Neuronal stem cell (in vitro differentiated cells): Measurements from ENCODE around the gene IFI27L2.

ENCODE experiments used
- DNase-seq: peaks from one replicate; pipeline ENCODE4 v3.0.0-alpha.2; 2013; ENCODE audit warnings: low spot score
- H2AFZ ChIP-seq: one replicate; pipeline ENCODE4 v1.6.1; 2013; ENCODE audit warnings: mild to moderate bottlenecking, low read length, inconsistent platforms
- H2AK5ac ChIP-seq: 2 replicates; pipeline ENCODE4 v1.6.1; 2013; ENCODE audit warnings: low read depth, mild to moderate bottlenecking, inconsistent platforms, low read length, moderate library complexity, mixed read lengths
- H2BK120ac ChIP-seq: 2 replicates; pipeline ENCODE4 v1.6.1; 2013; ENCODE audit warnings: low read depth, mild to moderate bottlenecking, inconsistent platforms, low read length, moderate library complexity, mixed read lengths
- H2BK12ac ChIP-seq: one replicate; pipeline ENCODE4 v1.6.1; 2013; ENCODE audit warnings: low read length, inconsistent platforms
- H2BK15ac ChIP-seq: 2 replicates; pipeline ENCODE4 v1.6.1; 2013; ENCODE audit warnings: mild to moderate bottlenecking, low read length, inconsistent platforms, mixed read lengths
- H2BK5ac ChIP-seq: one replicate; pipeline ENCODE4 v1.6.1; 2013; ENCODE audit warnings: inconsistent platforms, mild to moderate bottlenecking, low read length, moderate library complexity
- H3K14ac ChIP-seq: one replicate; pipeline ENCODE4 v1.6.1; 2013; ENCODE audit warnings: low read length, inconsistent platforms
- H3K18ac ChIP-seq: 2 replicates; pipeline ENCODE4 v1.6.1; 2013; ENCODE audit warnings: low read length, inconsistent platforms
- H3K23ac ChIP-seq: 2 replicates; pipeline ENCODE4 v1.6.1; 2013; ENCODE audit warnings: low read depth, mild to moderate bottlenecking, mixed read lengths, low read length, inconsistent platforms; ENCODE audit not compliant: poor library complexity
- H3K27ac ChIP-seq: replicated peaks from 3 replicates; pipeline ENCODE4 v1.5.1; 2013; ENCODE audit warnings: low read length, inconsistent platforms
- H3K27me3 ChIP-seq, 3 experiments: 2 replicates each; pipeline ENCODE4 v1.6.1; 2013; ENCODE audit warnings: low read length in 3 of 3, mild to moderate bottlenecking in 2 of 3, inconsistent platforms in 1 of 3, low read depth in 1 of 3, mixed read lengths in 1 of 3, moderate library complexity in 1 of 3; ENCODE audit not compliant: control insufficient read depth in 3 of 3, insufficient read depth in 3 of 3
- H3K36me3 ChIP-seq, 2 donors: replicated peaks in 1 of 2; 2 replicates each; pipeline ENCODE4 v1.6.1; 2013; ENCODE audit warnings: low read length in 2 of 2; ENCODE audit not compliant: control insufficient read depth in 2 of 2, insufficient read depth in 2 of 2
- H3K4ac ChIP-seq: 2 replicates; pipeline ENCODE4 v1.6.1; 2013; ENCODE audit warnings: inconsistent platforms, mild to moderate bottlenecking, low read length, moderate library complexity
- H3K4me1 ChIP-seq, 2 donors: 1 replicate in 1 of 2; 2 replicates in 1 of 2; pipeline ENCODE4 v1.6.1; 2013; ENCODE audit warnings: low read length in 2 of 2, low read depth in 1 of 2; ENCODE audit not compliant: control insufficient read depth in 2 of 2, insufficient read depth in 1 of 2
- H3K4me2 ChIP-seq: one replicate; pipeline ENCODE4 v1.6.1; 2013; ENCODE audit warnings: mild to moderate bottlenecking, low read length, inconsistent platforms; ENCODE audit not compliant: insufficient read depth, poor library complexity, severe bottlenecking
- H3K4me3 ChIP-seq, 2 donors: 2 replicates each; pipeline ENCODE4 v1.5.1; 2013; ENCODE audit warnings: low read length in 2 of 2, mild to moderate bottlenecking in 2 of 2, inconsistent platforms in 1 of 2, moderate library complexity in 1 of 2
- H3K79me1 ChIP-seq: one replicate; pipeline ENCODE4 v1.6.1; 2013; ENCODE audit warnings: low read depth, mild to moderate bottlenecking, inconsistent platforms, low read length, moderate library complexity
- H3K9ac ChIP-seq: one replicate; pipeline ENCODE4 v1.6.1; 2013; ENCODE audit warnings: mild to moderate bottlenecking, low read depth, low read length, inconsistent platforms; ENCODE audit not compliant: poor library complexity
- H3K9me3 ChIP-seq, 2 donors: replicated peaks in 1 of 2; 2 replicates each; pipeline versions ENCODE3 to v1.6.1; 2013; ENCODE audit warnings: low read length in 2 of 2, mild to moderate bottlenecking in 2 of 2, inconsistent platforms in 1 of 2, low read depth in 1 of 2, mixed read lengths in 1 of 2, moderate library complexity in 1 of 2; ENCODE audit not compliant: control insufficient read depth in 2 of 2, insufficient read depth in 1 of 2
- H4K8ac ChIP-seq: one replicate; pipeline ENCODE4 v1.6.1; 2013; ENCODE audit warnings: low read depth, mild to moderate bottlenecking, inconsistent platforms, low read length, moderate library complexity
- H4K91ac ChIP-seq: one replicate; pipeline ENCODE4 v1.6.1; 2013; ENCODE audit warnings: low read length, low read depth, mild to moderate bottlenecking, inconsistent platforms; ENCODE audit not compliant: poor library complexity
- WGBS, 2 donors: extraction: QIAGEN DNeasy Blood & Tissue Kit; methylation state at CpG; one replicate each; pipeline ENCODE4 v1.1.7; 2013; ENCODE audit warnings: missing lambda C conversion rate in 2 of 2, mixed read lengths in 1 of 2; ENCODE audit not compliant: insufficient read length in 2 of 2, insufficient replicate concordance in 1 of 2; ENCODE audit errors: extremely low coverage in 2 of 2; 5-methylcytosine and 5-hydroxymethylcytosine counted together

The IFI27L2 gene

GRCh38 chr14:94143711-94144110, 14.3 kb upstream of the IFI27L2 start:
- H2BK15ac ChIP-seq, result no peak overlapping the region
- no peaks in the 10 kb centered on the region for H3K36me3 ChIP-seq
- no peak overlapping the region for H2BK120ac ChIP-seq
- no peak overlapping the region for H3K4ac ChIP-seq
- H3K9ac ChIP-seq, result no peak overlapping the region
- H3K18ac ChIP-seq, result no peak overlapping the region
- H3K27ac ChIP-seq, result no peak overlapping the region
- no peak overlapping the region for H3K4me2 ChIP-seq
- H3K9me3 ChIP-seq, result no peaks in the 10 kb centered on the region
- peak overlapping the region; percentile 9 for H2AFZ ChIP-seq
- H2BK12ac ChIP-seq, result no peak overlapping the region
- no CpG with 5 or more reads among the region's 4 CpGs for WGBS, 2 donors
- no peaks in the 10 kb centered on the region for H3K27me3 ChIP-seq
- no peak overlapping the region for H3K14ac ChIP-seq
- H2AK5ac ChIP-seq, result no peak overlapping the region
- no peak overlapping the region for H3K23ac ChIP-seq
- no peak overlapping the region for H3K4me3 ChIP-seq
- H3K4me1 ChIP-seq, result peaks cover 13 to 16% of the 10 kb centered on the region in 2 donors
- DNase-seq, result no peak
- no peak overlapping the region for H4K8ac ChIP-seq
- H2BK5ac ChIP-seq, result no peak overlapping the region
- no peaks in the 10 kb centered on the region for H3K79me1 ChIP-seq
- H4K91ac ChIP-seq, result no peak overlapping the region

GRCh38 chr14:94143239-94143638, 13.8 kb upstream of the IFI27L2 start:
- H3K36me3 ChIP-seq, result no peaks in the 10 kb centered on the region
- H3K79me1 ChIP-seq, result no peaks in the 10 kb centered on the region
- H2BK5ac ChIP-seq, result no peak overlapping the region
- no peaks in the 10 kb centered on the region for H3K27me3 ChIP-seq
- no CpG with 5 or more reads among the region's 3 CpGs for WGBS, 2 donors
- no peak for DNase-seq
- no peak overlapping the region for H3K4me2 ChIP-seq
- H2BK12ac ChIP-seq, result no peak overlapping the region
- H2AFZ ChIP-seq, result no peak overlapping the region
- no peak overlapping the region for H3K9ac ChIP-seq
- H3K4me3 ChIP-seq, result no peak overlapping the region
- H3K4me1 ChIP-seq, result peaks cover 16 to 18% of the 10 kb centered on the region in 2 donors
- H3K4ac ChIP-seq, result no peak overlapping the region
- no peak overlapping the region for H2BK15ac ChIP-seq
- H4K91ac ChIP-seq, result no peak overlapping the region
- H2AK5ac ChIP-seq, result no peak overlapping the region
- no peak overlapping the region for H3K23ac ChIP-seq
- H3K27ac ChIP-seq, result no peak overlapping the region
- H3K14ac ChIP-seq, result no peak overlapping the region
- H2BK120ac ChIP-seq, result no peak overlapping the region
- no peak overlapping the region for H4K8ac ChIP-seq
- no peaks in the 10 kb centered on the region for H3K9me3 ChIP-seq
- H3K18ac ChIP-seq, result no peak overlapping the region

DNA sequence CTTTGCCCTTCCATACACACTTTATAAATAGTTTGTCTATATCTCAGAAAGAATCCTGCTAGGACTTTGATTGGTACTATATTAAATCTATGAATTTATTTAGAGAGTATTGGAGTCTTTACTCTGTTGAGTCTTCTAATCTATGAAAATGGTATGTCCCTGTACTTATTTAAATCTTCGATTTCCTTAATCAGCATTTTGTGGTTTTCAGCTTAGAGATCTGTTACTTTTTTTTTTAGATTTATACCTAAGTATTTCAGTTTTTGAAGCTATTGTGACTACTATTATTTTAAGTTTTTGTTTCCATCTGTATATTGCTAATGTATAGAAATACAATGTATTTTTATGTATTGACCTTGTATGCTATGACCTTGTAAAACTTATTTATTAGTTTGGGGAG, 13.4 kb upstream of the IFI27L2 start:
- Histone ChIP-seq H2BK15ac (no peak overlapping the region), H3K18ac (no peak overlapping the region), H2BK120ac (no peak overlapping the region), H4K91ac (no peak overlapping the region), H4K8ac (no peak overlapping the region), H3K27ac (no peak overlapping the region), H3K9me3 (no peaks in the 10 kb centered on the region), H2BK12ac (no peak overlapping the region), H3K4me2 (no peak overlapping the region), H3K36me3 (no peaks in the 10 kb centered on the region), H2AFZ (no peak overlapping the region), H3K23ac (no peak overlapping the region), H3K27me3 (no peaks in the 10 kb centered on the region), H3K4me3 (no peak overlapping the region), H3K4ac (no peak overlapping the region), H3K9ac (no peak overlapping the region), H2BK5ac (no peak overlapping the region), H3K4me1 (peaks cover 16 to 18% of the 10 kb centered on the region in 2 donors), H3K79me1 (no peaks in the 10 kb centered on the region), H2AK5ac (no peak overlapping the region), H3K14ac (no peak overlapping the region)
- DNase-seq, result no peak
- no CpG with 5 or more reads among the region's 1 CpG for WGBS, 2 donors

GRCh38 chr14:94142247-94142646, 12.8 kb upstream of the IFI27L2 start:
- Histone ChIP-seq H2AK5ac (no peak overlapping the region), H2BK120ac (no peak overlapping the region), H4K8ac (no peak overlapping the region), H3K27me3 (no peaks in the 10 kb centered on the region), H3K23ac (no peak overlapping the region), H2BK15ac (no peak overlapping the region), H3K14ac (peak overlapping the region; percentile 91), H3K9ac (no peak overlapping the region), H3K36me3 (no peaks in the 10 kb centered on the region), H4K91ac (peak overlapping the region; percentile 24), H3K9me3 (no peaks in the 10 kb centered on the region), H2BK5ac (no peak overlapping the region), H3K4me2 (no peak overlapping the region), H3K18ac (peak overlapping the region; percentile 63), H2BK12ac (no peak overlapping the region), H3K4me1 (peaks cover 16 to 18% of the 10 kb centered on the region in 2 donors), H2AFZ (no peak overlapping the region), H3K27ac (no peak overlapping the region), H3K79me1 (no peaks in the 10 kb centered on the region), H3K4ac (no peak overlapping the region), H3K4me3 (no peak overlapping the region)
- no CpG with 5 or more reads among the region's 3 CpGs for WGBS, 2 donors
- no peak for DNase-seq
